ENCODE results near the gene PIAS2.
"Not testable (repeated sequence)": the region's sequence is repeated elsewhere in the genome, so short reads cannot be mapped to it uniquely, and the experiment has no call there.

The PIAS2 gene

DNA sequence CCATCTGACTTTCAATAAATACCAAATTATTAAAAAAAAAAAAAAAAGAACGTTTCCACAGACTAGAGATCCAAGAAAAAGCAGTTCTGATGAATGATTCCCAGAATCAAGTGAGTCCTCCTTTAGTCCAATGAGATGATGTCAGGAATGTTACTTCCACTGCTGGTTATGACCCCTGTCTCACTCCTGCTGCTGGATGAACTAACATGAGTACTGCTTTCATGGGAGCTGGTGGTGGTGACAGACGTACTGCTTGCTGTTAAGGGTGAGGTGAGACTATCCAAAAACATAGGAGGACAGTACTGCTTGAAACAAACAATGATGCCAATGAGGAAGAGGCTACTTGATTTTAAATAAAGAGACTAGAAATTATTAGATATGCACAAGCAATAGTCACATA is 105.0 kb downstream of the PIAS2 start:
- Histone ChIP-seq H3K27ac (ENCODE audit: low read depth, low read length) (no peak overlapping the region), H3K79me2 (ENCODE audit: control insufficient read depth, insufficient read depth, low read length, poor library complexity) (no peaks in the 10 kb centered on the region), H3K4ac (ENCODE audit: low read depth, low read length) (no peak overlapping the region), H3K18ac (ENCODE audit: low read length) (no peak overlapping the region), H2BK5ac (ENCODE audit: low read depth, low read length, poor library complexity) (no peak overlapping the region), H2AFZ (ENCODE audit: insufficient read depth, low read length, poor library complexity) (no peak overlapping the region), H3K36me3 (ENCODE audit: control insufficient read depth in 1 of 2, insufficient read depth in 2 of 2, low read length in 2 of 2) (no peaks in the 10 kb centered on the region), H3K27me3 (ENCODE audit: insufficient read depth, low read length) (no peaks in the 10 kb centered on the region), H3K9me3 (ENCODE audit: insufficient read depth, low read depth, low read length) (no peaks in the 10 kb centered on the region), H3K4me1 (ENCODE audit: control insufficient read depth in 1 of 2, insufficient read depth in 2 of 2, low read length in 2 of 2) (no peaks in the 10 kb centered on the region), H4K12ac (ENCODE audit: low read depth, low read length) (no peak overlapping the region), H3K4me3 (ENCODE audit: low read depth, low read length) (no peak overlapping the region), H3K14ac (ENCODE audit: low read length) (no peak overlapping the region), H4K8ac (ENCODE audit: low read depth, low read length) (no peak overlapping the region), H2BK12ac (ENCODE audit: low read length) (no peak overlapping the region), H3K23ac (ENCODE audit: low read length) (peak overlapping the region; percentile 17), H4K91ac (ENCODE audit: low read depth, low read length) (no peak overlapping the region), H3K79me1 (ENCODE audit: low read length) (no peaks in the 10 kb centered on the region), H3K4me2 (ENCODE audit: low read length) (no peak overlapping the region), H2AK5ac (ENCODE audit: low read length) (no peak overlapping the region), H2BK120ac (ENCODE audit: insufficient read depth, low read length, poor library complexity) (no peak overlapping the region), H3K9ac (ENCODE audit: low read length) (no peak overlapping the region)
- WGBS (ENCODE audit: extremely low coverage, insufficient coverage, insufficient read length): no CpG with 5 or more reads among the region's 2 CpGs
- DNase-seq: no peak

DNA sequence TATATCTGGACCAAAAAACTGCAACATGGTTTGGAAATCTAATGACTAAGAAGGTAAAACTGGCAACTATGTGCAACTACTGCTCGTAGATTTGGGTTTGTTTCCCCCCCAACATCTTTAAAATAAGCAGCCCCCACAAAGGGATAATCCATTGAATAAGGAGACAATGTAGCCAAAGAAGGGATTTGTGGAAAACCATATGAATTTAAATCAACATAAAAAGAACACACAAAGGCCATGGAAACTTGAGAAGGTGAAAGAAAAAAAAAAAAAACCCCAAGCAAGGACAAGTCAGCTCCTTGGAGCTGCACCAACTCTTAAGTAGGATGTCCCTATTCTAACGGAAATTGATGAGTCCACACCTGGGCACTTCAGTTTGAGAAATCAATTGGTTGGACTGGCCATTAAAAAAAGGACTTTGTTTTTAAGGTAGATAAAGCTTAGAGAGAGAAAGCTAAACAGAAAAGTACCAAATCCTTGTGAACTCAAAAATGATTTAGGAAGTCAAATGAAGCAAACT is 106.8 kb downstream of the PIAS2 start:
- no peak overlapping the region for H4K8ac ChIP-seq (ENCODE audit: low read depth, low read length)
- no peaks in the 10 kb centered on the region for H3K79me1 ChIP-seq (ENCODE audit: low read length)

GRCh38 chr18:46809145-46809544 is 108.2 kb downstream of the PIAS2 start:
- H2AFZ ChIP-seq (ENCODE audit: insufficient read depth, low read length, poor library complexity): no peak overlapping the region
- no peak overlapping the region for H2AK5ac ChIP-seq (ENCODE audit: low read length)
- H4K91ac ChIP-seq (ENCODE audit: low read depth, low read length): no peak overlapping the region
- H4K12ac ChIP-seq (ENCODE audit: low read depth, low read length): no peak overlapping the region
- no peak overlapping the region for H3K14ac ChIP-seq (ENCODE audit: low read length)
- no peaks in the 10 kb centered on the region for H3K79me1 ChIP-seq (ENCODE audit: low read length)
- H2BK120ac ChIP-seq (ENCODE audit: insufficient read depth, low read length, poor library complexity): no peak overlapping the region
- no peaks in the 10 kb centered on the region for H3K4me1 ChIP-seq (ENCODE audit: control insufficient read depth in 1 of 2, insufficient read depth in 2 of 2, low read length in 2 of 2)
- H2BK5ac ChIP-seq (ENCODE audit: low read depth, low read length, poor library complexity): no peak overlapping the region
- no peak overlapping the region for H3K23ac ChIP-seq (ENCODE audit: low read length)
- H3K4ac ChIP-seq (ENCODE audit: low read depth, low read length): no peak overlapping the region
- no peak overlapping the region for H3K4me3 ChIP-seq (ENCODE audit: low read depth, low read length)
- no peaks in the 10 kb centered on the region for H3K36me3 ChIP-seq (ENCODE audit: control insufficient read depth in 1 of 2, insufficient read depth in 2 of 2, low read length in 2 of 2)
- H3K27me3 ChIP-seq (ENCODE audit: insufficient read depth, low read length): no peaks in the 10 kb centered on the region
- WGBS (ENCODE audit: extremely low coverage, insufficient coverage, insufficient read length): no CpG with 5 or more reads among the region's 5 CpGs
- H4K8ac ChIP-seq (ENCODE audit: low read depth, low read length): no peak overlapping the region
- no peak overlapping the region for H3K18ac ChIP-seq (ENCODE audit: low read length)
- H3K9me3 ChIP-seq (ENCODE audit: insufficient read depth, low read depth, low read length): no peaks in the 10 kb centered on the region
- H3K79me2 ChIP-seq (ENCODE audit: control insufficient read depth, insufficient read depth, low read length, poor library complexity): no peaks in the 10 kb centered on the region
- H3K4me2 ChIP-seq (ENCODE audit: low read length): no peak overlapping the region
- H2BK12ac ChIP-seq (ENCODE audit: low read length): no peak overlapping the region
- H3K27ac ChIP-seq (ENCODE audit: low read depth, low read length): no peak overlapping the region
- no peak for DNase-seq
- no peak overlapping the region for H3K9ac ChIP-seq (ENCODE audit: low read length)

More for the DNA sequence above, 106.8 kb downstream of the PIAS2 start:
- Histone ChIP-seq H3K4me2 (ENCODE audit: low read length) (no peak overlapping the region), H3K27ac (ENCODE audit: low read depth, low read length) (no peak overlapping the region), H3K4me3 (ENCODE audit: low read depth, low read length) (no peak overlapping the region), H2BK12ac (ENCODE audit: low read length) (no peak overlapping the region), H3K9ac (ENCODE audit: low read length) (no peak overlapping the region), H3K79me2 (ENCODE audit: control insufficient read depth, insufficient read depth, low read length, poor library complexity) (no peaks in the 10 kb centered on the region), H4K91ac (ENCODE audit: low read depth, low read length) (no peak overlapping the region), H3K9me3 (ENCODE audit: insufficient read depth, low read depth, low read length) (no peaks in the 10 kb centered on the region), H2BK5ac (ENCODE audit: low read depth, low read length, poor library complexity) (no peak overlapping the region), H2AK5ac (ENCODE audit: low read length) (no peak overlapping the region), H2AFZ (ENCODE audit: insufficient read depth, low read length, poor library complexity) (no peak overlapping the region), H4K12ac (ENCODE audit: low read depth, low read length) (no peak overlapping the region), H3K18ac (ENCODE audit: low read length) (no peak overlapping the region), H3K27me3 (ENCODE audit: insufficient read depth, low read length) (no peaks in the 10 kb centered on the region), H3K23ac (ENCODE audit: low read length) (no peak overlapping the region), H3K4me1 (ENCODE audit: control insufficient read depth in 1 of 2, insufficient read depth in 2 of 2, low read length in 2 of 2) (no peaks in the 10 kb centered on the region), H2BK120ac (ENCODE audit: insufficient read depth, low read length, poor library complexity) (no peak overlapping the region), H3K36me3 (ENCODE audit: control insufficient read depth in 1 of 2, insufficient read depth in 2 of 2, low read length in 2 of 2) (no peaks in the 10 kb centered on the region), H3K4ac (ENCODE audit: low read depth, low read length) (no peak overlapping the region), H3K14ac (ENCODE audit: low read length) (no peak overlapping the region)
- DNase-seq: no peak
- WGBS (ENCODE audit: extremely low coverage, insufficient coverage, insufficient read length): no CpG with 5 or more reads among the region's 2 CpGs

DNA sequence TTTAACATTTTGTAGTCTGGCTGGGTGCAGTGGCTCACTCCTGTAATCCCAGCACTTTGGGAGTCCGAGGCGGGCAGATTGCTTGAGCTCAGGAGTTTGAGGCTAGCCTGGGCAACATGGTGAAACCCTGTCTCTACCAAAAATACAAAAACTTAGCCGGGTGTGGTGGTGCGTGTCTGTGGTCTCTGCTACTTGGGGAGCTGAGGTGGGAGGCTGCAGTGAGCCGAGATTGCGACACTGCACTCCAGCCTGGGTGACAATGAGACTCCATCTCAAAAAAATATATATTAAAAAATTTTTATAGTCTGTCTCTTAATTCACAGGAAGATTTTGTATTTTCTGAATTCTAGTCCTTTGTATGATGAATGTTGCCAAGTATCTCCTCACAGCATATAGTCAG is 121.4 kb downstream of the PIAS2 start:
- not testable (repeated sequence) for H3K23ac ChIP-seq (ENCODE audit: low read length); H3K79me1 ChIP-seq (ENCODE audit: low read length); H3K27me3 ChIP-seq (ENCODE audit: insufficient read depth, low read length); H2AK5ac ChIP-seq (ENCODE audit: low read length); H3K27ac ChIP-seq (ENCODE audit: low read depth, low read length); H4K91ac ChIP-seq (ENCODE audit: low read depth, low read length); H3K9me3 ChIP-seq (ENCODE audit: insufficient read depth, low read depth, low read length); H3K4ac ChIP-seq (ENCODE audit: low read depth, low read length); H2AFZ ChIP-seq (ENCODE audit: insufficient read depth, low read length, poor library complexity); H4K8ac ChIP-seq (ENCODE audit: low read depth, low read length); H2BK120ac ChIP-seq (ENCODE audit: insufficient read depth, low read length, poor library complexity); H3K79me2 ChIP-seq (ENCODE audit: control insufficient read depth, insufficient read depth, low read length, poor library complexity); H3K4me1 ChIP-seq (ENCODE audit: control insufficient read depth in 1 of 2, insufficient read depth in 2 of 2, low read length in 2 of 2); H4K12ac ChIP-seq (ENCODE audit: low read depth, low read length); H3K36me3 ChIP-seq (ENCODE audit: control insufficient read depth in 1 of 2, insufficient read depth in 2 of 2, low read length in 2 of 2); H2BK12ac ChIP-seq (ENCODE audit: low read length); DNase-seq; H3K4me2 ChIP-seq (ENCODE audit: low read length); H3K14ac ChIP-seq (ENCODE audit: low read length); H3K18ac ChIP-seq (ENCODE audit: low read length); H3K9ac ChIP-seq (ENCODE audit: low read length); H2BK5ac ChIP-seq (ENCODE audit: low read depth, low read length, poor library complexity); H3K4me3 ChIP-seq (ENCODE audit: low read depth, low read length)
- WGBS (ENCODE audit: extremely low coverage, insufficient coverage, insufficient read length): no CpG with 5 or more reads among the region's 6 CpGs
